NCI-H510A treated with DMSO at 0.1 percent for 48 hours (cell line): ENCODE data around the gene CACNA2D2.

Experiments used
- DNase-seq: peaks from one replicate; lab custom pipeline; 2025; lab: John Stamatoyannopoulos, UW

CACNA2D2 gene

DNA sequence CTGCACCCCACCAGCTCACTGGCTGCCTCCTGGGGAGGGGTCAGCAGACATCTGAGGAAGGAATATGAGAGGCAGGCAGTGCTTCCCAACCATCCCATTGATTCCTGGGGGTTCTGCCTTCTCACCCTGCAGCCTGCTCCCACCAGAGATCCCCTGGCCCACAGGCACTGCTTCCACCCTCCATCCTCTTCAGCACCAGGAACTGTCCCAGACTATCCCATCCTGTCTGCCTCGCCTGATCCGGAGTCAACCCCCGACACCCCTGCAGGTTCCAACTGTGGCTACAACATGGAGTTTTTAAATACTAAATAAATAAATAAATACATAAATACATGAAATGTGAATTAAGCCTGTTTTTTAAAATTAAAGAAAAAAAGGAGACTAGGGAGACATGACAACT is 43.6 kb downstream of the CACNA2D2 start:
- no peak for DNase-seq

DNA sequence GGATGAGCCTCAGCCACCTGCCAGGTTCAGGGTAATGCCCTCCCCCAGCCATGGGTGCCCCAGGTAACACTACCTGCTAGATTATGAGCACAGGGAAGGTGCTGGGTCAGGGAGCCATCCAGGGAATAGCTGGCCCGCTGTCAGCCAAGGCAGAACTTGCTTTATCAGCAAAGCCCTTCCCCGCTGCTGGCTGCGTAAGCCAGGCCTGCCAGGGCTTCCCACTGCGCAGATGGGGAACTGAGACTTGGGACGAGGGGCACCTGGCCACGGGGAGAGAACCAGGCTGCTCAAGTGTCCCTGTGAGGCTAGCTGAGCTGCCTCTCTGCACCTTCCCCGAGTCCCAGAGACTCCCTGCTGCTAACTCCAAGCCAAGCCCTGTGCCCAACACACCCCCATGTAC is 45.4 kb downstream of the CACNA2D2 start:
- no peak for DNase-seq

DNA sequence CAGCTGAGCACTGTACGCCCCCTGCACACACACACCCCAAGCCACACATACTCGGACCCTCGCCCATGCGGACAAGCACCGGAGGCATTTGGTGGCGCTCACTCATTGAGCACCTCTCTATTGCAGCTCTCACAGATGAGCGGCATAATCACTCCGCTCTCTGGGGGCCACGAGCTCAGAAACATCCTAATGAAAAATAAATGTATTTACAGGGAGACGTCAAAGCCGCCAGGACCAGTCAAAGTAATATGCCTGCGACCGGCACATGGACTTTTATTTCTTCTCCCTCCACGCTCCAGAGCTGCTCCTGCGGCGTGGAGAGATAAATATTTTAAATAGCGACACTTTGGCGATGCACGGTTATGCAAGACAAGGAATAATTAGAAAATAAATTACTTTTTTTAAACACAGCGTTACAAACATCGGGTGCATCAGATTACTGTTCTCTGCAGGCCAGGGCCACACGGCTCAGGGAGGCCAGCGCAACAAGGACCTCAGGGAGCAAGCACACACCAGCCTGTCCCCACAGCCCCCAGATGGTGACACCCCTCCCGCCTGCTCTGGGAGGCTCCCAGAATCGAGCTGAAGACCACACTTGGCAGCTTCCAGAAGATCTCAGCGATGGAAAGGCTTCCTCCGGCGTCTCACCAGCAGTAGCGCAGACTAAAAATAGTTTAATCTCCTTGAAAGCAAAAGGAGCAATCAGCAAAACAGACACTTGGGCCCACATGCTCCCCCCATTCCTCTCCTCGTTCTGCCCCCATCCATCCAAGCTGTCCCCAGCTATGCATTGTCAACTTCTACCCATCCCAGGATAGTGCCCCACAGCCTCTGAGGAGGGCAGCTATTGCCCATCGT is 48.0 kb downstream of the CACNA2D2 start:
- DNase-seq: no peak

DNA sequence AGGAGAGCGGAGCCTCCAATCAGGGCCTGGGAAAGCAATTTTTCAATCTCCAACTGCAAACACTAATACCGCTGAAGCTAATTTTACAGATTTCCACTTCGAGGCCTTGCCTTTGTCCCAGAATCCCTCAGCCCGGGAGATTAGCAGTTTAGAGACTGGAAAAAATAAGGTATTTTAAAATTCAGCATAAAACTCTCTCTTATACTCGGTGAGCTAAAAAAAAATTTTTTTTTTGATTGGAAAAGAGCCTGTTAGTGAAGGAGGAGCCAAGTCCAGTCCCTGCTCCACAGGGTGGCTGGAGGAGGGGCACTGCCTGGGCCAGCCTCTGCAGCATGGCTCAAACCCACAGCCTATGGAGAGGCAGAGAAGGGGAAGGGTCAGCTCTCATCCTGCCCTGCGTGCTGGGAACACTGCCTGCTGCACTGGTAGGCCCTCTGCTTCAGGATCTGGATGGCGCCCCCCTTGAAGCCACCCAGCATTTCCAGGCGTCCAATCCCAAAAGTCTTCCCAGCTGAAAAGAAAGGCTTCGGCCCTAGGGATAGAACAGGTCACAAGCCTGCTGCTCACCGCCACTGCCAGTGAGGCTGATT is 48.9 kb downstream of the CACNA2D2 start:
- DNase-seq: no peak

GRCh38 chr3:50453907-50454306 is 49.5 kb downstream of the CACNA2D2 start:
- DNase-seq: peak; percentile 25

GRCh38 chr3:50450209-50450921 is 53.1 kb downstream of the CACNA2D2 start:
- DNase-seq: peak; percentile 37

GRCh38 chr3:50448752-50449539 is 54.5 kb downstream of the CACNA2D2 start:
- no peak for DNase-seq

DNA sequence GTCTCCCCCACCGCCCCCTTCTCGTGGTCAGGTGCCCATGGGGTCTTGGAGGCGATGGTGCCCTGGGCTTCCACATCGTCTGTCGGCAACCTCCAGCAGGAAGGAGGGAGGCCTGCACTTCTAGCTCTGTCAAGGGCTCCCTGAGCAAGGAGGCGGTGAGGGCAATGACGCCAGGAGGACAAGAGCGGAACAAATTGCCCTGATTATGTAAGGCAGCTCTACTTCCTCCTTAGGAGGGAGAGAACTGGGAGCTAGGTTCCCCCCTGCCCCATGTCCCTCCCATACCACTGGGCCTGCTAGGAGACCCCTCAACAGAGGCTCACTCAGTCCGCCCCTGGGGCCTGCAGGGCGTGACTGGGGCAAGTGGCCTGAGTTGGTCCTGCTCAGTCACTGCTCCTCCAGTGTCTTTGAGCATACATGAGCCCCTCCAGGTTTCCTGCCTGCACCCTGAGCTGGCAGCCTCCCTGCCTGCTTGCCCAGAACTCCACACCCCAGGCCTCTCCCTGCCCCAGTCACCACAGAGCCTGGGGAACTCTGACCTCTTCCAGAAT is 56.1 kb downstream of the CACNA2D2 start:
- no peak for DNase-seq

GRCh38 chr3:50445919-50446318 is 57.5 kb downstream of the CACNA2D2 start:
- DNase-seq: peak; percentile 82

DNA sequence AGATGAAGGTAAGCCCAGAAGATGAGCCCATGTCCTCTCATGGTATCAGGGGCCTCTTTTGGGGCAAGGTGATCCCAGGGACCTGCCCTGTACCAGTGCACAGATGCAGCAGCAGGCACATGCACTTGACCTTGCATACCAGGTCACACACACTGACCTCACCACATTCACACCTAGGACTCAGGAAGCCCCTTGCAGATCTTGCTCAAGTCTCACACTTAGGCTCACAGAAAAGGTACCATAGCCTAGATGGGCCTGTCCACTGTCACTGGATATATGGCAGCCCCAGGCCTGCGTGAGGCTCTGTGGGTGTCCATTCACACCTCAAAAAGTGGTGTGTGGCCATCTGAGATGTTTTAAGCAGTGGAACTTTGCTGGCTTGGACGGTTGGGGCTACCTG is 58.7 kb downstream of the CACNA2D2 start:
- DNase-seq: no peak

DNA sequence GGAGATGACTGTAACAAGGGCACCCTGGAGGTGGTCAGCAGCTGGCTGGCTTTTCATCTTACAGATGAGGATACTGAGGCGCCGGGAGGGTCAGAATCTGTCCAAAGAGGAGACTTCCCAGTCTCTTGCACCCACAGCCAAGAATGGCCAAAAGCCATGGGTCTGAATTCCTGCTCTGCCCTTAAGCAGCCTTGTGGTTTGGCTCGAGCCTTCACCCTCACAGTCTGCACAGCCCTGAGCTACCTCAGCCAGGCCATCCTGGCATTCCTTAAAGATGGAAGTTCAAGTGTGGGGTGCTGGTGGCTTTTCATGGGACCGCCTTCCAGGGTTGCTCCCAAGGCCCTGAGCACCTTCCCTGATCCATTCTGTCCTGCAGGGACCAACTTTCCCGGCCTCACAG is 59.2 kb downstream of the CACNA2D2 start:
- no peak for DNase-seq

GRCh38 chr3:50442945-50443579 is 60.4 kb downstream of the CACNA2D2 start:
- DNase-seq: peak; percentile 79

DNA sequence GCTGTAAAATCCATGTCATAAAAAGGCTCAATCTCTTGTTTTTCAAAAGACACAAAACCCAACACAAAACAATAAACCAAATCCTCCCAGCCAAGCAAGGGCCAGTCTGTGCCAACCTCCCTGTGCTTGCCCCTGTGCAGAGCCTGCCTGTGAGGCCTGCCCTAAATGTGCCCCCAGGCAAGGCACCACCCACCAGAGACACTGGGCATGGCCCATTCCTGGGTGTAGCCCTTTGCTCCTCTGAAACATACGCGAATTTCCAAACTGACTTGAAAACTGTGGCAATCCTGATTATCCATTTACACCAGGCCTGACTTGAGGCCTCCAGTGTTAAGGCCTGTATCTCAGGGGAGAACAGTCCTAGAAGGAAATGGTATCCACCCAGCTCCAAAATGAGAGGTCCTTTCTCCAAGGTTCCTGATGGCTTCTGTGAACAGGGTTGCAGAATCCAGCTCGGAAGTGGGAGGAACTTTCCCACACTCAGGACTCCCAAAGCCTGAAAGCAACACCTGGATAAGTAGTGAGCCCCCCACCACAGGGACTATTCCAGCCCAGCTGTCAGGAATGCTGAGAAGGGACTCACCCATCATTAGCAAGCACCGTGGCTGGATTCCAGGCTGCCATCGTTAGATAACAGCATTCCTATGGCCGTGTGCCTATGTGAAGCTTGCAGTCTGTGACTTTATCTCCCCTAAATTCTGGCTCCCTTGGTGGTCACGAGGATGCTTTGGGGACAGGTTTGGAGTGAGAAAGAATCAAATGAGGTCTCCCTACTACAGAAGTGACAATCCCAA is 61.8 kb downstream of the CACNA2D2 start:
- DNase-seq: no peak

- DNase-seq: peak; percentile 48
These were observed 67.2 kb downstream of the CACNA2D2 start for GRCh38 chr3:50436114-50436674.

- no peak for DNase-seq
These were observed 67.9 kb downstream of the CACNA2D2 start for GRCh38 chr3:50435371-50436113.

GRCh38 chr3:50433954-50434353 is 69.5 kb downstream of the CACNA2D2 start:
- no peak for DNase-seq

- DNase-seq: no peak
These were observed 72.4 kb downstream of the CACNA2D2 start for GRCh38 chr3:50430950-50431435.

DNA sequence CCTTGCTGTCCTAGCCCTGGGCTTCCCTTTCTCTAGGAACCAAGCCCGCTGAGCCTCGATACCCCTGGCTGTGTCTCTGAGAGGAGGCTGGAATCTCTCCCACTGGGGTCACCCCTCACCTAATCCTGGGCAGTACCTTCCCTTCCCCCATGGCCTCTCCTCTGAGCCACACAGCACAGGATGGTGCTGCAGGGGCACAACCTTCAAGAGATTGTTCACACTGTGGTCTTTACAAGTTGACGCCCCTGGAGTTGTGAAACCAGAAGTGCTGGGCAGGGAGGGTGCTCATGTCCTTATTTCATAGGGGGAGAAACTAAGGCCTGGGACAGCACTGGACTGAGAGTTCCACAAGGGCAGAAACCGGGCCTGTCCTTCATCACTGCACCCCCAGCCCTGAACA is 73.2 kb downstream of the CACNA2D2 start:
- DNase-seq: no peak

- DNase-seq: no peak
These were observed 75.3 kb downstream of the CACNA2D2 start for GRCh38 chr3:50428007-50428633.
